ENCODE measurements around the gene CD163.

GRCh38 chr12:7497661-7498060, 5.9 kb downstream of the CD163 start:
- TF ChIP-seq, protein P1, sequence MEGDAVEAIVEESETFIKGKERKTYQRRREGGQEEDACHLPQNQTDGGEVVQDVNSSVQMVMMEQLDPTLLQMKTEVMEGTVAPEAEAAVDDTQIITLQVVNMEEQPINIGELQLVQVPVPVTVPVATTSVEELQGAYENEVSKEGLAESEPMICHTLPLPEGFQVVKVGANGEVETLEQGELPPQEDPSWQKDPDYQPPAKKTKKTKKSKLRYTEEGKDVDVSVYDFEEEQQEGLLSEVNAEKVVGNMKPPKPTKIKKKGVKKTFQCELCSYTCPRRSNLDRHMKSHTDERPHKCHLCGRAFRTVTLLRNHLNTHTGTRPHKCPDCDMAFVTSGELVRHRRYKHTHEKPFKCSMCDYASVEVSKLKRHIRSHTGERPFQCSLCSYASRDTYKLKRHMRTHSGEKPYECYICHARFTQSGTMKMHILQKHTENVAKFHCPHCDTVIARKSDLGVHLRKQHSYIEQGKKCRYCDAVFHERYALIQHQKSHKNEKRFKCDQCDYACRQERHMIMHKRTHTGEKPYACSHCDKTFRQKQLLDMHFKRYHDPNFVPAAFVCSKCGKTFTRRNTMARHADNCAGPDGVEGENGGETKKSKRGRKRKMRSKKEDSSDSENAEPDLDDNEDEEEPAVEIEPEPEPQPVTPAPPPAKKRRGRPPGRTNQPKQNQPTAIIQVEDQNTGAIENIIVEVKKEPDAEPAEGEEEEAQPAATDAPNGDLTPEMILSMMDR (IDR thresholded peaks at IDR 0.05; ENCODE audit: insufficient read depth, low read depth, low read length) = no peak
- no peak for TF ChIP-seq EZH2 (IDR thresholded peaks at IDR 0.05; ENCODE audit: insufficient read depth, low read length)

Measured in astrocyte (in vitro differentiated cells and primary cell).